Astrocyte of the hippocampus (primary cell): ENCODE results near the gene MCEMP1.

Experiments
- DNase-seq: peaks from one replicate; pipeline ENCODE4 v3.0.0; 2011; ENCODE audit warnings: low read depth, low spot score

Gene MCEMP1, protein sequence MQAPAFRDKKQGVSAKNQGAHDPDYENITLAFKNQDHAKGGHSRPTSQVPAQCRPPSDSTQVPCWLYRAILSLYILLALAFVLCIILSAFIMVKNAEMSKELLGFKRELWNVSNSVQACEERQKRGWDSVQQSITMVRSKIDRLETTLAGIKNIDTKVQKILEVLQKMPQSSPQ

GRCh38 chr19:7676854-7677253 is at the start of gene MCEMP1:
MCEMP1 (plus strand) TSS chr19:7677090; CDS start chr19:7677121, 31 bp downstream.
- no peak for DNase-seq

- DNase-seq: no peak
Observed at GRCh38 chr19:7627166-7627565, 49.7 kb upstream of the MCEMP1 start.

GRCh38 chr19:7628589-7629311 is 48.1 kb upstream of the MCEMP1 start:
- DNase-seq: no peak

DNA sequence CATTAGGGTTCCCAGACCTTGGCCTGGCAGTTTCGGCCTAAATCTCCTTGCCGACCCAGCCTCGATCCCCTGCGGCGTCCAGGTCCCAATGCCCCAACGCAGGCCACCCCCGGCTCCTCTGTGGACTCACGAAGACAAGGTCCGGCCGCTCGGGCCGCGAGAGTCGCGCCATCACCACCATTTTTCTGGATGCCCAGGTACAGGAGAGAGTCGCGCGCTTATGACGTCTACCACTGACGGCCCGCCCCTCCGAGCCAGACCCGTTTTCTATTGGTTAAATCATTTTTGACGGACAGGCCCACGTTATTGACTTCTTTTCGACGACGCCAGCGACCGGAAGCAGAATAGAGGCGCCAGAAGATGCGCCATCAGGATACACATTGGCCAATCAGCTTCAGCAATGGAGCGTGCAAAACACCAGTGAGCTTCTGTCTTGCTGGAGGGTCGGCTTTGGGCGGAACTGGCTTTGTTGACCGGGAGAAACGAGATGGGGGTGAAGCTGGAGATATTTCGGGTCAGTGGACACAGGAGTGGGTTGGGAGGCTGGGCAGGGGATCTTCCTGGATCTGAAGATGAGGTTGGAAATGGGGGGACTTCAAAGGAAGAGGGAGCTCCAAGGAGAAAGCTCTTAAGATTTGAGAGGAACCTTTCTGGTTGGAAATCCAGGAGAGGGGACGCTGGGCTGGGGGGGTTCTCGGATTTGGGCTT is 47.4 kb upstream of the MCEMP1 start, which contains the start of the genes PET100 and XAB2:
Gene PET100, plus strand, starts transcription at position 447 of the 708 bp plus-strand sequence. Its CDS starts 41 bp downstream, at position 488.
Gene XAB2, minus strand, starts transcription at position 199 of the 708 bp plus-strand sequence. Its CDS starts 18 bp downstream, at position 181.
- peak; percentile 99 for DNase-seq

DNA sequence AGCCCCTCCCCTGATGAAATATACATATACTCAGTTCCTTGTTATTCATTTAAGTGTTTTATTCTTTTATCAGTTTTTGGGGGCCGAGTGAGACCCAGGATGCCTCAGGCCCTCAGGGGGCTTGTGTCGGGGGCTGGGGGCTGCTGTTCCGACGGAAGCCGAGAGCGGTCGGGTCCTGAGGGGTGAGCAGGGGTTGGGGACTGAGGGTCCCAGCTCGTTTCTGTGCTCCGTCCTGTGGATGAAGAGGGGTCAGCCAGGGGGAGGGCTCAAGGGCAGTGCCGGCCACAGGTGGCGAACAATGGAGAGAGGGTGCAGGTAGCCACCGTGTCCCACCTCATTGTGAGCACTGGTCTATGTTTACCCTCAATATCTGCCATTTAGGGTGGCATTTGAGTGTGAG is 45.3 kb upstream of the MCEMP1 start:
- no peak for DNase-seq

DNA sequence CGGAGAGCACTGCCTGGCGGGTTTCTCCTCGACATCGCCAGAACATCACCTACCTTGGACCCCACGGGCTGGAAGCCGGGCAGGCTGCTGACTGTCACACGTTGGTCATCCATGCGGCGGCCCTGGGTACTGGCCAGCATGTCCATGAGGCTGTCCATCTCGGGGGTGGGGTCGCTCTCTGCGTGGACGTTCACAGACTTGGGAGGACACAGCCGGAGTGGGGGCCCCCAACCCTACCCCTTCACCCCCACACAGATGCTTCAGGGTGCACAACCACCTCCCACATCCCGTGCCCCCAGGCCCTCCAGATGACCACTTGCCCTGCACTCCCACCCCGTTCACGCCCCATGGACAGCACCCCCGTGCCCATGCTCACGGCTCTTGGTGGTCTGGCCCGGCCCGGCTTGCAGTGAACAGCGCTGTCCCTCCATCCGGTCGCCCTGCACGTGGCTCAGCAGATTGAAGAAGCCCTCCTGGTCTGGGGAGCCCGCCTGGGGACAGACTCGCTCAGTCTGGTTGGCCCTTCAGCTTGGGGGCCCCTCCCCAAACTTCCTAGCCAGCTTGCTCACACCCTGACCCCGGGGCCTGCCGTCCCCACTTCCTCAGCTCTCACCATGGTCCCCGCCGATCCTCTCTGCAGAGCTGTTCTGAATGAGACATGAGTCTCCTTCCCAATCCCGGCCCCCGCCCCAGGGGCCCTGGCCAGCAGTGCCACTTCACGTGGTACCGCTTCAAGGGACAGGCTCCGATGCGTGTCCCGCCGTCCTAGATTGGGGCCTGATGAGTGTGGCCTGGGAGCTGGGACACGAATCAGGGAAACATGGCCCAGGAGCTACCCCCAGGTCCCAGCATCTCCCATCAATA is 44.3 kb upstream of the MCEMP1 start:
- no peak for DNase-seq

DNA sequence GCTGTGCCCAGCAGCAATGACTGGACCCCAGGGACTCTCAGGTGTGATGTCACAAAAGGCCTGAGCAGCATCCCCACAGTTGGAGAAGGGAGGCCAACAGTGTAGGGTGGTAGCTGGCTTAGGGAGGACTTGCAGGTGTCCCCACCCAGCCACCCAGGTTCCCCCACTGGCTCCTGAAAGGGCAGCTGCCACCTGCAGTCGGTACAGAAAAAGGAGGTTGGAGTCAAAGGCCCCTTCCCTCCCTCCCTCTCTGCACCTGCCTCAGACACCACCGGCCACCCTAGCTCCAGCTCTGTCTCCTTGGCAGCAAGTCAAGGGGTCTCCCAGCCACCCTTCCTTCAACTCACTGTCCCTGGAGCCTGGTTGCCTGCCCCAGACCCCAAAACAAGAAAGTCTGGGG is 43.2 kb upstream of the MCEMP1 start, which contains the start of gene PCP2:
Gene PCP2, minus strand, starts transcription at position 22 of the 400 bp plus-strand sequence. CDS start 262 bp downstream, outside the sequence.
- DNase-seq: no peak

- no peak for DNase-seq
Observed at GRCh38 chr19:7635670-7636069, 41.2 kb upstream of the MCEMP1 start.

DNA sequence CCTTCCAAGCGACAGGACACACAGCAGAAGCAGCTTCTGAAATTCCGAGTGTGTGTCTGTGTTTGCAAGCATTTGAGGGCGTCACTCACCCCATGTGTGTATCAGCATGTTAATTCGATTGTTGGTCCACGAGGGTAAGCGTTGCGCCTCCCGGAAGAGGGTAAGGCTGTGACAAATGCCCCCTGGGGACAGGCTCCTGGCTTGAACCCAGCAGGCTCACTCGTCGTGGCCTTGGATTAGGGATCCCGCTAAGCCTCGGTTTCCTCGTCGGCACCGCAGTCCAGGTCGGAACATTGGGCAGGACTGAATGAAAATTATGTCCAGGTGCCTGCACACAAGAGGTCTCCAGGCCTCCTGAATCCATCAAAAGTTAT is 40.6 kb upstream of the MCEMP1 start:
- no peak for DNase-seq

DNA sequence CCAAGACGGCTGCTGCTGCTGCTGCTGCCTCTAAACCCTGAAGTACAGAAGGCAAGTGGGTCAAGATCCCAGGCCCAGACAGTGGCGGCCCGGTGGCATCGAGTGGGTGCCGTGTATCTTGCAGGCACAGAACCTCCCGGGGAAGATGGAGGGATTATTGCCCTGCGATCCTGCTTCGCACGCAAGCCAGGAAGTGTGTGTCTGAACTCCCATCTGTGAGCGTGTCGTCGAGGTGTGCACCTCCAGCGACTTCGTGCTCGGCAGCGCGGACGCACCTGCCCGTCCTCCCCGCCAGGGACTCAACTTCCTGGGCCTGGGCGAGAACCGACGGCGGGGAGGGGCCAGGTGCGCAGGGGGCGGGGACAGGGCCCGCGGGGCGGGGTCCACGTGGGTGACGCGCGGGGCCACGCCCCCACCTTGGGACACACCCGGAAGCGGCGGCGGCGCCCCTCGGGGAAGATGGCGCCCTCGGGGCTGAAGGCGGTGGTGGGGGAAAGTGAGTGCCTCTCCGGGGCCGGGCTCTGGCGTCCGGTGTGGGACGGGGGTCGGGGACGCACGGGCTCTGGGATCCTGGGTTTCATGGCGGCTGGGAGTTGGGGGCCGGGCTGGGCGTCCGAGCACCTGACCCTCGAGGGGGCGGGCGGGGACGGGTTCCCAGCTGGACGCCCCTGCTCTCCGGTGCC is 40.1 kb upstream of the MCEMP1 start, which contains the start of gene STXBP2:
Gene STXBP2, plus strand, starts transcription at position 420 of the 683 bp plus-strand sequence. Its CDS starts 40 bp downstream, at position 460.
- peak; percentile 68 for DNase-seq

DNA sequence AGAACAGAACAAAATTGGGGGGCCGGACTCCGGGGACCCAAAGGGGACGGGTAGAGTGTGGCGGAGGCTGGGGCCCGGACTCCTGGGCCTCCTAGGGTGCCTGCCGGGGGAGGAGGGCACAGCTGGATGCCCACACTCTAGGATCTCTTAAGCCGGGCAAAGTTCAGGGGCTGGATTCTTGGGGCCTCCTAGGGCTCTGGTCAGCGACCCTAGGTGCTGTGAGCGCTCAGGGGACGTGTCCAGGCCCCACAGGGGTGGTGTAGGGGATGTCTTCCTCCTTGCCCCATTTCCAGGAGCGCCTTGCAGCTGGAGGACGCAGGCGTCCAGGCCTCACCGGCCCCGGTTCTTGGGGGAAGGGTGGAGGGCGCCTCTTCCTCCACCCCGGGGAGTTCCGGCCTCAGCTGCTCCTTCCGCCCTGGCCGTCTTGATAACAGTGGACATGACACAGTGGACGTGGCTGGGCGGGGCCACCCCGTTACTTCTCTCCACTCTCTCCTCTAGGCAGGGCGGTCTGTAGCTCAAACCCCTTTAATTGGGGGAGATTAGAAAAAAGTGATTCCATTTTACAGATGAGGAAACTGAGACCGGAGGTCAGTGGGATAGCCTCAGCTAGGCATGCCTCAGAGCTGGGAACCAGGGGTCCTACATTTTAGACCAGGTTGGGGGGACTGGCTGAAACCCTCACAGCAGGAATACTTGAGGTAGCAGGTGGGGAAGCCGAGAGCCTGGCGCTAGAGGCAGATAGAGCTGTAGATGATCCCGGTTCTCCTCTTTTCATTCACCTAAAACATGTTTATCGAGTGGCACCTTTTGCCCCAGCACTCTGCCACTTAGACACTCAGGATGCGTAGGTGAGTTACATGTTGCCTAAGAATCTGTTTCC is 39.3 kb upstream of the MCEMP1 start:
- DNase-seq: peak; percentile 12

GRCh38 chr19:7638802-7639465 is 38.0 kb upstream of the MCEMP1 start:
- DNase-seq: no peak

DNA sequence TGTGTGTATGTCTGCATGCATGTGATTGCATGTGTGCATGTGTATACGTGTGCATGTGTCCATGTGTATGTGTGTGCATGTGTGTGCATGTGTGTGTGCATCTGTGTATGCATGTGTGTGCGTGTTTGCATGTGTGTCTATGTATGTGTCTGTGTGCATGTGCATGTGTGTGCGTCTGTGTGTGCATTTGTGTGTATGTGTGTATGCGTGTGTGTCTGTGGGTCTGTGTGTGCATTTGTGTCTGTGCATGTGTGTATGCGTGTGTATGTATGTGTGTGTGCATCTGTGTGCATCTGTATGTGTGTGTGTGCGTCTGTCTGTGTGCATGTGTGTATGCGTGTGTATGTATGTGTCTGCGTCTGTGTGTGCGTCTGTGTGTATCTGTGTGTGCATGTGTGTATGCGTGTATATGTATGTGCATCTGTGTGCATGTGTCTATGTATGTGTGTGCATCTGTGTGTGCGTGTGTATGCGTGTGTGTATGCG is 37.0 kb upstream of the MCEMP1 start:
- no peak for DNase-seq

DNA sequence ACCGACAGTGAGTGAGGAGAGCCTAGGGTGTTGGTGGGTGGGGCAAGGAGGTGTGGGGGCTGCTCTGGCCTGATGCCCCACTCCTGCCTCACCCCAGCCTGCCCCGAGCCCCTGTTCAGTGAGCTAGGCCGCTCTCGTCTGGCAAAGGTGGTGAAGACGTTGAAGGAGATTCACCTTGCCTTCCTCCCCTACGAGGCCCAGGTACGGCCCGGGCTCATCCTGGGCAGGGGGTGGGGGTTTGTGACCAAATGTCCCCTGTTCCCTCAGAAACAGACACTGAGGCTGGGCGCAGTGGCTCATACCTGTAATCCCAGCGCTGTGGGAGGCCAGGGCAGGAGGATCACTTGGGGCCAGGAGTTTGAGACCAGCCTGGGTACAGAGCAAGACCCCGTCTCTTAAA is 36.1 kb upstream of the MCEMP1 start:
- no peak for DNase-seq

GRCh38 chr19:7641290-7642276 is 35.3 kb upstream of the MCEMP1 start:
- no peak for DNase-seq

GRCh38 chr19:7642295-7643030 is 34.4 kb upstream of the MCEMP1 start:
- no peak for DNase-seq

- no peak for DNase-seq
Observed at GRCh38 chr19:7643031-7643415, 33.9 kb upstream of the MCEMP1 start.
